GM19467 (cell line): ENCODE results near the gene WBP2.

ENCODE experiments used
- ATAC-seq: cut with Tn5 transposase; IDR thresholded peaks from one replicate; pipeline ENCODE4 v1.9.1; 2021; ENCODE audit warnings: mild to moderate bottlenecking, moderate library complexity; ENCODE audit not compliant: unreplicated experiment

WBP2 gene

GRCh38 chr17:75846692-75847613, 8.2 kb downstream of the WBP2 start:
- ATAC-seq: no peak

DNA sequence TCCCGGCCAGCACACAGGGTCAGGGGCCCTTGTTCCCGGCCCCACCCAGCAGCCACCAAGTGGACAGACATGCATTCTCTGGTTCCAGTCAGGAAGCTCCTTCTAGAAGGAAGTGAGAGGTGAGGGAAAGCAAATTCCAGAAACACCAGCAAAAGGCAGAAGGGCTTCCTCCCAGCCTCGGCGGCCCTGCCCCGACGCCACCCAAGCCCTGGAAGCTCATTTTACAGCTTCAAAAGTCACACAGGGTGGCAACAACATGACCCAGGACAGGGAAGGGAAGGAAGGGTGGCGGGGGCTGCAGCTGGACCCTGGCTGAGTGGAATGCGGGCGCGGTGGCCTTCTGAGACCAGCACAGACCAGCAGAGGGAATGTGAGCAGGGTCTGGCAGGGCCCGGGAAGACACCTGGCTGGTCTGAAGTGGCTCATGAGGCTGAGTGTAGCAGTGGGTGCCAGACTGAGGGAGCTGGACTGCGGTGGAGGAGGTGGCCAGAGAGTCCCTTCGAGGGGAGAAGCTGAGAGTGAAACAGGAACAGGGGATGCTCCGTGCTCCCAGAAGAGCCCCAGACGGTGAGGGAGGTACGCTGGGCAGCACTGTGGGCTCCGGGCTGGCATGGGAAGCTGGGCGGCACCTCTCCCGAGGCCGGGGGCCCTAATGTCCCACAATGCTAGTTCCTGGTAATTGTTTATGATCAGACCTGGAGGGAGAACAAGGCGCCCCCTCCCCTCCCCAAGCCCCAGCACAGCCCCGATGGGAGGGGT, 9.0 kb downstream of the WBP2 start:
- no peak for ATAC-seq

GRCh38 chr17:75845058-75845711, 9.9 kb downstream of the WBP2 start:
- ATAC-seq: peak; percentile 71

DNA sequence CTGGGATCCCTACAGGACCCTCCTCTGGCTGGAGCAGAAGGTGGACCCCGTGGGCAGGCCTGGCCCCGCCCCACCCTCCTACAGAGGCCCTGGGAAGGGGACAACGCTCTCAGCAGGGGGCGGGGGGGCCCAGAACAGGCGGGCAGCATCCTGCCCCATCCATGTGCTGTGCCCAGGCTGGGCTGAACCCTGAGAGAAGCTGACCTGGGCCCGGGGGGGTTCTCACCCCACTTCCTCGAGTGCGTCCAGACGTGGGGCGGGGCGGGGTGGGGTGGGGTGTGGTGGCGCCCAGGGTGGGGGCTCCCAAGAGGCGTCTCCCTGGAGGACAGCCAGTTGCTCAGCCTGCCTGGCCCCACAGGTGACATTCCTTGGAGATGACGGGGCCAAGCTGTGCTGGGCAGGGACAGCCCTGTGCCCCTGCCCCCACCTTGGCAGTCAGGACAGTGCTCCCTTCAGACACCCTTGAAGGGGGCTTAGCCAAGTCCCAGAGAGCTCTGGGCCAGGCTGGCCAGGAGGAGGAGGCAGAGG, 10.5 kb downstream of the WBP2 start:
- no peak for ATAC-seq

GRCh38 chr17:75843577-75844529, 11.3 kb downstream of the WBP2 start, which contains the start of gene UNC13D:
Gene UNC13D, minus strand, starts transcription at chr17:75844404. Its CDS starts 67 bp downstream, at chr17:75844337.
- no peak for ATAC-seq

DNA sequence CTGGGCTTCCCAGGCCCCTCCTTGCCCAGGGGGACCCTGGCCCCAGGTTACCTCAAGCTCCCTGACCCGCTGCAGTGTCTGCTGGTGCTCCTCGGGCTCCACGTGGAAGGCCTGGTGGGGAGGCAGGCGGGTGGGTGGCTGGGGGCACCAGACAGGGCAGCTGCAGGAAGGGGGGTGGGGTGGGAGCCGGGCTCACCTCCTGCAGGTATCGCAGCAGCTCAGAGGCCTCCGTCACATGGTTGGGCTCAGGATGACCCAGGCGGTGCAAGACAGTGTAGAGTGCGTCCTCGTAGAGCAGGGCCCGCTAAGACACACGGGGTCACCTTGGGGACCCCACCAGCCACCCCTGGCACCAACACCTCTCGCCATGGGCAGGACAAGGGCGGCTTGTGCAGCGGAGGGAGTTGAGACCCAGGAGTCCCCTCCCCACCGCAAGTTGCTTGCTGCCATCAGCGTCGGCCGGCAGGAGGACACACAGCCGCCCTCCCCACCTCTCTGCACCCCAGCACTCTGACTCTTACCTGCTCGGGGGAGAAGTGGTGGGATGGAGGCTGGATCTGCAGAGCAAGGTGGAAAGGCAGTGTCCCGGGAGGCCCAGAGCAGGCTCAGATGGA, 12.1 kb downstream of the WBP2 start:
- no peak for ATAC-seq

DNA sequence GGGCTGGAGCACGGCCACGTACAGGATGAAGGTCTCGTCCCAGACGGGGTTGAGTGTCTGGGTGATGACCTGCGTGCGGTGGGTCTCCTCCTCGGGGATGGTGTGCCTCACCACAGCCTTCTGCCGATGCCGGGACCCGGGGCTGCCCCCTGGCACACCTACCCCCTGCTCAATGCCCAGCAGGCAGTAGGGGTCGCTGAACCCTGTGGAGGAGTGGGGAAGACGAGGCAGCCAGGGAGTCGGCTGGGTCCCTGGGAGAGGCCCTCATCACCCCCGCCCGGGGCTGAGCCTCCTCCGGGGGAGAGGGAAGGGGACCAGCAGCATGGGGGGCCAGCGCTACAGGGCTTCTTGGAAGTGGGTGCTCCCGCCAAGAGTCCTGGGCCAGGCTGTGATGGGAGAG, 12.7 kb downstream of the WBP2 start:
- ATAC-seq: no peak

DNA sequence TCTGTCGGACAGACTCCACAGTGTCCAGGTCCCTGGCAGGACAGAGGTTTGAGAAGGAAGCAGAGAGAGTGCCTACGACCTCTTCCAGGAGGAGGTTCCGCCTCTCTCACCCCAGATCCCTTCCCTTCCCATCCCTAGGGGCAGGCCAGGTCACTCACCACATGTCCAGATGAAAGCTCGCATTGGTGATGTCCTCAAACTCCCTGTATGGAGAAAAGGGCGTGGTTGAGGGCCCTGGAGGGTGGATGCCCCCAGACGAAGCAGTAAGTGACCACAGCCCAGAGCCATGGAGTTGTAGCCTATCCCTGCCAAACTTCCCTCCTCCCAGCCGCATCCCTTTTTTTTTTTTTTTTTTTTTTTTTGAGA, 14.4 kb downstream of the WBP2 start:
- ATAC-seq: no peak

DNA sequence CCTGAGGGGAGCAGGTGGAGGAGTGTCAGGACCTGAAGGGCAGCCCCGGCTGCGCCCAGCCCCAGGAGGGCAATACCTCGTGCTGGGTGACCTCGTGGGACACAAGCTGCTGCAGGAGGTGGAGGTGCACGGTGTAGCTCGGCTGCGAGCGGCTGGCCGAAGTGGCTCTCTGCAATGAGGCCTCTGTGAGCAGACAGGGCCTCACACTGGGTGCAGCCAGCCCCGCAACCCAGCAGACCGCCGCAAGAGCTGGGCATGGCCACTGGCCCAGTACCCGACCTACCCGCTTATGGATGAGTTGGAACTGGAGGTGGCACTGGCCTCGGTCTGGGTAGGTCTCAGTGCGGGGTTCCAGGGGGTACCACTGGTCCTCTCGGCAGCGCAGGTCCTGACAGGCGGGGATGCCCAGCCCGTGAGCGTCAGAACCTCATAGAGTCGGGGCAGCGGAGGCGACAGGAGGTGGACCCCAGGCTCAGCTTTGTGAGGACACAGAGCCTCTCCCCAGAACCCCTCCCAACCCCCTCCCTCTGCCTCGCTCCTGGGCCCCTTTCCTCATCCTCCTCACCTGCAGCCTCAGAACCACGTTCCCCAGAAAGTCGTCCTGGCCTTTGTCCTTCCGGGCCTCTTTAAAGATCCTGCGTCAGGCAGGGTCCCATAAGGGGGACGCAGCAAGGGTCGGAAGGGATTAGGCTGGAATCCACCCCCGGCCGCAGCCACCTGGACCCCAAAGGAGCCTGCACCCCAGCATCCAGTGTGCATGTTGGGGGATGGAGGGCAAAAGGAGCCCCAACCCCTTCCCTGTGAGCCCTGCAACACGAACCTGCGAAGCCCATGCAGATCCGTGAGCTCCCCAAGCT, 15.0 kb downstream of the WBP2 start:
- no peak for ATAC-seq

DNA sequence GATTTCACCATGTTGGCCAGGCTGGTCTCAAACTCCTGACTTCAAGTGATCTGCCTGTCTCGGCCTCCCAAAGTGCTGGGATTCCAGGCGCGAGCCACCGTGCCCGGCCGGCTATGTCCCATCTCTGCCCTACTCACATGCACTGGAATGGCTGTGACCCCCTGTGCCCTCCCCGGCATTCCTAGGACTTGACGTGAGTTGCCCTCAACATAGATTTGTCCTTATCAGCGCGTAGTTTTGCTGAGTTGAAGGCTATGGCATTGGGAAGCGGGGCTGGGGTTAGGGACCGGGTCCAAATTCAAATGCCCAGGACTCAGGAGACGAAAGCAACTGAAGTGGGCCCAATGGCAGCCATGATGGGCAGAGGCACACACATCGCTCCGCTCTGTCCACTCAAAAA, 16.7 kb downstream of the WBP2 start:
- no peak for ATAC-seq

DNA sequence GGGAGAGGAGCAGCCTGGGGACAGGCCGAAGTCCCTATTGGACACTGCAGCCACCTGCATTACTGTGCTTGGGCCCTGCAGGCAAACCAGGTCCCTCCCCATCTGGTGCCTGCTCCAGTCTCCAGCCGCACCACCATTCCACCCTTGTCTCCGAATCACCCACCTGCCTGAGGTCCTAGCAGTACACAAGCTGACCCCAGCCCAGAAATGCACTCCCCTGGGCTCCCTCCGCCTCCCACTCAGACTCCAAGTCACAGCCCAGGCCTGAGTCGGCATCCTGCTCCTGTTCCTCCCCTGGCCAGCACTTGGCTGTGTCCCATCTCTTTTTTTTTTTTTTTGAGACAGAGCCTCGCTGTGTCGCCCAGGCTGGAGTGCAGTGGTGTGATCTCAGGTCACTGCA, 17.2 kb downstream of the WBP2 start:
- no peak for ATAC-seq

DNA sequence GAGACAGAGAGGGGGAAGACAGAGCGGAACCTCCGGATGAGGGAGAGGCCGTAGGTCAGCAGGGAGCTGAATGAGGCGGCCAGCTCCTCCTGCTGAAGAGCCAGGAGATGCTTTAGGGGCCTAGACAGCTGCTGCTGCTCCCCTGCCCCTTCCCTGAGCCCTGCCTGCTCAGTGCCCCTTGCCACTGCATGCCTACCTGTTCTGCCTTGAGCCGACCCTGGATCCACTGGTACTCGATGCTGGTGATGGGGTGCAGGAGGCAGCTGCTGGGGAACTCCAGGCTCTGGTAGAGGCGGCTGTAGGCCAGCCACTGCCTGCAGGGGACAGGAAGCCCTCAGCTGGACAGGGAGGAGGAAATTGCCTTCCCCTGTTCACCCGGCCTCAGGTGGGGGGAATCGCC, 18.5 kb downstream of the WBP2 start:
- no peak for ATAC-seq

GRCh38 chr17:75835654-75835987, 19.5 kb downstream of the WBP2 start:
- ATAC-seq: no peak

DNA sequence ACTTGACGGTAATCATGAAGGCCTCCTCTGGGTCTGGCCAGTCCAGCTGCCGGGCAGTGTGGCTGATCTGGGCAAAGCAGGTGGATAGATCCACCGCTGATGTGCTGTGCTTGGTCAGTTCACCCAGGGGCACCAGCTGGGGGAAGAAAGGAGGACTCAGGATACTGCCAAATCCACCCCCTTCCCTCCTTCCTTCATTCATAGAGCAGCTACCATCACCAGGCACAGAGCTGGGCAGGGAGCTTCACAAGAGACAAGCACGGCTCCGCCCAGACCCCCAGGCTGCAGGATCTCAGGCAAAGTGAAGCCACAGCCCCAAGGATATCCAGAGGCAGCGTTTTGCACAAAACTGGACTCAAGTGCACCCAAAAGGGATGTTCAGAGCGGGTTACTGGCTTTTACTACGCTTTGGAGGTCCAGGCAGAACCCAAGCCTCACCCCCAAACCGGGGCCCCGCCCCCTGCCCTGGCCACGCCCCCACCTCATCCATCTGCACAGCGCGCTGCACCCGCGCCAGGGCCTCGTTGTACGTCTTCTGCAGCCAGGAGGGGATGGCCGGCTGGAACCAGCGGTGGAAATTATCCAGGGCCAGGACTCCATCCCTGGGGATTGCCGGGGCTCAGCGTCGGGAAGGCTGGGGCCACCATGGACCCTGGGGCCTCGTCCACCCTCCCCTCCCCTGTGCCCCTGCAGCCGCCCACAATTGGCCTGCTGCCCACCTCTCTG, 20.0 kb downstream of the WBP2 start:
- no peak for ATAC-seq

DNA sequence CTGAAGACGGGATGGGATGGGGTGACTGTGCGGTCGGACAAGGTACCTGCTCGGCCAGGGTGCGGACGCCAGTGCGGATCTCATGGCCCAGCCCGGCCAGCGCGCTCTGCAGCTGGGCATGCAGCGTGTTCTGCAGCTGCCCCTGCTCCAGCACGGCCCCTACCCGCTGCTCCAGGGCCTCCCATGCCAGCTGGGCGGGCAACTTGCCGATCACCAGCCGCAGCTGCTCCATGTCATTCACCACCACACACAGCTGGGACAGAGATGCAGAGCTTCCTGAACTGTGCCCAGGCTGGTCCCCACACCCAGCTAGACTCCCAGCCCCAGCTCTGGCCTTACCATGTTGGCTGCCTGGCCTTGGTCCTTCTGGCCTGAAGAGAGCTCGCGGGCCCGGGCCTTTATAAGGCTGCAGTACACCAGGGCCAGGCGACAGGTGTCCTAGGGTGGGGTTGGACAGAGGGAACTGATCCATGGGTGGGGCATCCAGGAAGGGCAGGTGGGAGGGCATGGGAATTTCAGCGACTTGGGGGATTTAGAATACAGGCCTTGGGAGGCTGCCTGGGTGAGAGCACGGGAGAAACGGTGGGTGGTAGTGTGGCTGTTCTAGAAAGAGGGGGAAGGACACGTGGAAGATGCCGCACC, 20.7 kb downstream of the WBP2 start:
- ATAC-seq: no peak

DNA sequence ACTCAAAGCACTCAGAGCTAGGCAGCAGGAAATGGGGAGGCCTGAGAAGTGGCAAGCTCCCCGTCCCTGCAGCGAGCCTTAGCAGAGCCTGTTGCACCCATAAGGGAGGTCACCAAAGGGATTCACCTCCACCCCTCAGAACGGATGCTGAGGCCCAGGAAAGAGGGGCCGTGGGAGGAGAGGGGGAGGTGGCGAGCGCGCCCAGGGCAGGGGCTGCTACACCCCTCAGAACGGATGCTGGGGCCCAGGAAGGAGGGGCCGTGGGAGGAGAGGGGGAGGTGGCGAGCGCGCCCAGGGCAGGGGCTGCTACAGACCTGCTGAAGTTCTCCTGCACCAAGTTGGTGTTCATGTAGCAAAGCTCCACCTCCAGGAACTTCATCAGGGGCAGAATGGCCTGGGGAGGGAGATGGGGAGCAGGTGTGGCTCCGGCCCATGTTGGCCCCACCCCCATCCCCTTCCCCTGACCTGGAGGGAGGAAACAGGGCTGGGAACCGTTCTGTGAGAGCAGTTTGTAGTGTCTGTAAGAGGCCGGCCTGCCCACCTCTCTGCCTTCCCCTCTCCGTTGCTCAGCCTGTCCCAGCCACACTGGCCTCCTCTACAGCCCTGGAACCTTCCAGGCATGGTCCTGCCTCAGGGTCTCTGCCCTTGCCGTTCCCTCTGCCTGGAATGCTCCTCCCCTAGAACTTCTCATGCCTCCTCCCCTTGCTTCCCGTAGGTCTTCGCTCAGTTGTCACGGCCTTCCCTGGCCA, 22.3 kb downstream of the WBP2 start:
- no peak for ATAC-seq

GRCh38 chr17:75832164-75832651, 22.9 kb downstream of the WBP2 start:
- no peak for ATAC-seq
